Measurements from ENCODE around the gene PLAAT2.
"Not testable (repeated sequence)": the region's sequence is repeated elsewhere in the genome, so short reads cannot be mapped to it uniquely, and the experiment has no call there.

Gene PLAAT2

DNA sequence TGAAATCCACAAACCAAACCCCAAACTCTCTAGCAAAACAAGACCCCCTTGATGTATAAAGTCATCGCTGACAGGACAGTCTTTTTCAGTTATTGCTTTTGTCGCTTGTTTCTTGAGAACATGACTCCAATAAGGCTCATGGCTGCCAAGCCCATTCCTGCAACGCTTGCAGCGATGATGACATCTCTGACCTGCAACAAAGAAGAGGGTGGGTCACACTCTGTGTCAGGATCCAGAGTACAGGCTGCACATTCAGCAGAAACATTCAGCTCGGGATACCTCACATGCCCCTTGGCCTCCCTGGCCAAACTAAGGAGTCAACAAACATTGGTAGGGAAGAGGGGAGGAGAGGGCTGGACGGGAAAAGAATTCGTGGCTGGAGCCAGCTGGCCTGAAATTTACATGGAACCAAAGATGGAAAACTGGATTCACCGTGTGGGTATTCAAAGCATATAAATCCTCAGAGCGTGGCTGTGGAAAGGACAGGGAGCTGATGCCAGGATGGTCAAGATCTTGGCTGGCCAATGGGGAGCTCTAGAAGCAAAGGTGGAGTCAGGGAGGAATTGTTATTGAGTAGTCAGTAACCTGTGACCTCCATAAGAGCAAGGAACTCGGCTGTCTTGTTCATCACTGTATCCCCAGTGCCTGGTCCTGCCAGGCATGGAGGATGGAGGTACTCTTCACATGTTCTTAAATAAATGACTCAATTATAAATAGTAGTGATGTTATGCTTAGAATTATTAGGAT is 11.8 kb upstream of the PLAAT2 start:
- DNase-seq = no peak

DNA sequence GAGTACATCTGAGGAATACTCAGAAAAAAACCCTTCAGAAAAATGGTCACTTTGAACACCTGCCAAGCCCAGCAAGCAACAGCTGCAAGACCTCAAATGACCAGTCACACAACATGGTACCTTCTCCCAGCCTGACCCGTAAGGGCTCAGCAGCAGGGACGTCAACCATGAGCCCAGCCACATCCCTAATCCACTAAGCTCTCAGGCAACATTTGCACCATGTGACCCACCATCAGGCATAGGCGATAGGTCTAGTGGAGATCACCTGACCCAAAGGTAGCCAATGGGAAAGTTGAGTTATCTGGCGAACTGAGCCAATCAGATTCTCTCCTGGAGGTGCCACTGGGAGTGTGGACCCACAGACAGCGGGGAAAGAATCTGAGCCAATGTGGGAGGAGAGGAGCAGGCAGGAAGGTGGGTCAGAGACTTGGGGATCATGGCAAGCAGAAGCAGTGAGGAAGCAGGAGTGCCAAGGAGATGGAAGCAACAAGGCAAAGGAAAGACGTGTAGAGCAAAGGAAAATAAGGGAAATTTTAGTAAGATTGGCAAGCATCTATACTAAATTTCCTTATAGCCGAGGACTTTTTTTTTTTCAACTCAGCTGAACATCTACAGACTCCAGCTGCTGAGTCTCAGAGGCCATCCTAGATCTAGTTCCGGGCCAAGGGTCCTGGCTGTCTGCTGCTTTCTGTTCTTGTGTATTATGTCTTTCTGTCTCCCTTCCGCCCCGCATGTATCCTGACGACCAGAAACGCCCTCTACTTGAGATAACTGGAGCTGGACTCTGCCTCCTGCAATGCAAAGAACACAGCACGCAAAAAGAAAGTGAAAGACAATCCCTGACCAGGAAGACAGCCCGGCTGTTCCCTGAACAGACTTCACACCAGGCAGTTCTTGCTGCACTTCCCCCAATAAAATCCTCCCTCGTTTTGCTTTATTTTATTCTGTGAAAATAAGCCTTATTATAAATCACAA is 11.0 kb upstream of the PLAAT2 start:
- DNase-seq = no peak

DNA sequence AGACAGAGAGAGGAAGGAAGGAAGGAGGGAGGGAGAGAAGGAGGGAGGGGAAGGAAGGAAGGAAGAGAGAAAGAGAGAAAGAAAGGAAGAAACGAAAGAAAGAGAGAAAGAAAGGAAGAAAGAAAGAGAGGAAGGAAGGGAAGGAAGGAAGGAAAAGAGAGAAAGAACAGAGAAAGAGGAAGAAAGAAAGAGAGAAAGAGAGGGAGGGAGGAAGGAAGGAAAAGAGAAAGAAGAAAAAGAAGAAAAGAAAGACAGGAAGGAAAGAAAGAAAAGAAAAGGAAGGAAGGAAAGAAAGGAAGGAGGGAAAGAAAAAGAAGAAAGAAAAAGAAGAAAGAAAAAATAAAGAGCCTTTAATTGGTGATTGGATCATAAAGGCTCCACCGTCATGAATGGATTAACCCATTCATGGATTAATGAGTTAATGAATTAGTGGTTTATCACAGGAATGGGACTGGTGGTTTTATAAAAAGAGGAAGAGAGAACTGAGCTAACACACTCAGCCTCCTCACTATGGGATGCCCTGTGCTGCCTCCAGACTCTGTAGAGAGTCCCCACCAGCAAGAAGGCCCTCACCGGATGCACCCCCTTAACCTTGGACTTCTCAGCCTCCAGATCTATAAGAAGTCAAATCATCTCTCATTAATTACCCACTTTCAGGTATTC is 9.0 kb upstream of the PLAAT2 start:
- no peak for DNase-seq

DNA sequence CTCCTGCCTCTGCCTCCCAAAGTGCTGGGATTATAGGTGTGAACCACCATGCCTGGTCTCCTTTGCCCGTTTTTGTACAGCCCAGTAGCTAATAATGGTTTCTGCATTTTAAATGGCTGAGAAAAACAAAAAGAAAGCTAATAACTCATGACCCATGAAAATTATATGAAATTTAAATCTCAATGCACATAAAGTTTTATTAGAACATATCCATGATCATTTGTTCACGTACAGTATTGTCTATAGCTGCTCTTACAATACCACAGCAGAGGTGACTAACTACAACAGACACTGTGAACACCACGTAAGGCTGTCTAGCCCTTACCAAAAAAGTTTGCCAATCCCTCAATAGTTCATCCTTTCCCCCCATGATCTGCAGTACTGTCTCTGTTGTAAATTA is 6.4 kb upstream of the PLAAT2 start:
- DNase-seq = no peak

DNA sequence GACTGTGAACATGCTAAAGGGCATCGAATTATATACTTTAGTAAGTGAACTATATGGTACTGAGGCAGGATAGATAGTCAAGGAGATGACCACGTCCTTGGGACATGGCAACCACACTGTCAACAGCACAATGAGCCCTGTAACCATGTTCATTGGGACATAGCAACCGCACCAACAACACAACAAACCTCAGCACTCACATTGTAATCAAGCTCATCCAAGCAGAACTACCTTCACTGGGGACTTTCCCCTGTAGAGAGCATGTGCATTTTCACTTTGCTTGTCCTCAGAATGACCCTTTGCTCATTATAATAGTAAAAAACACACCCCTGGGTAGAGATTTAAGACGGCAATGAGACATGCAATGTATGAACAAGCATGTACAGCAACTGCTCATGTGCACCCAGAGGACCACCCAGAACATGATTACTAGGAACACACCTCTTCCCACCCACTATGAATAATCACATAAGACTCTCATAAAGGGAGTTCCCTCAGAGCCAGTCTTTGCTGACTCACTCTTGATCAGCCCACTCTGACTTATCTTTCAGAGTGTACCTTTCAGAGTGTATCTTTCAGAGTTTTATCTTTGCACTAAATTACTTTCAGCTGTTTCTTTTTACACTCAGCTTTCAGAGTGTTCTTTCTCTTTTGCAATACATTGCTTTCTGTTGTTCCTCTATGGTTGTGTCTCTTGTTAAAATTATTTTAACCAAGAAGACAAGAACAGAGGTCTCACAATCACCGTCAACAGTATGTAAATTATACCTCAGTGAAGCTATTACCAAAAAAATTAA is 4.1 kb upstream of the PLAAT2 start:
- DNase-seq = peak; percentile 47

DNA sequence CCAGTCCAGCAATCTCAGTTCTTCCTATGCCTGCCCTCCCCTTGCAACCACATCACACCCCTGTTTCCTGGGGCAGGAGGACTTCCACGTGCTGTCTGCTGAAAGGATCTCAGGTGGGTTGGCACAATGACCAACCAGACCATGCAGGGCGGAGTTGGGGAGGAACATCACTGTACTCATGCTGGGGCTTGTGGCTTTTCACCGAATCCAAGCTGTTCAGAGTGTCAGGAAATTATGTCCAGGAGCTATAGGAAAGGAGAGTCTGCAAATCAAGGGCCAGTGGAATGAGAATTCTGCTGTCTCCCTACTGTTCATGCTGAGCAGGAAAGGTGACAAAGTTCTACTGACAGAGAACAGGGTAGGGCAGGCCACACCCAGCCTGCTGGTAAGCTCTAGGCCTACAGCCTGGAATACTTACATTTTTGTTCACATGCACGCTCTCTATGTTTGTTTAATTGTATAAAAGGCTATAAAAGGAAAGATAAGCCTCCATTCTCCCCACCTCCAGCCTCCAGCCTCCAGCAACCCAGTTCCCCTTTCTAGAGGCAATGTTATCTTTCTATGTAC is 1.7 kb upstream of the PLAAT2 start:
- DNase-seq = no peak

DNA sequence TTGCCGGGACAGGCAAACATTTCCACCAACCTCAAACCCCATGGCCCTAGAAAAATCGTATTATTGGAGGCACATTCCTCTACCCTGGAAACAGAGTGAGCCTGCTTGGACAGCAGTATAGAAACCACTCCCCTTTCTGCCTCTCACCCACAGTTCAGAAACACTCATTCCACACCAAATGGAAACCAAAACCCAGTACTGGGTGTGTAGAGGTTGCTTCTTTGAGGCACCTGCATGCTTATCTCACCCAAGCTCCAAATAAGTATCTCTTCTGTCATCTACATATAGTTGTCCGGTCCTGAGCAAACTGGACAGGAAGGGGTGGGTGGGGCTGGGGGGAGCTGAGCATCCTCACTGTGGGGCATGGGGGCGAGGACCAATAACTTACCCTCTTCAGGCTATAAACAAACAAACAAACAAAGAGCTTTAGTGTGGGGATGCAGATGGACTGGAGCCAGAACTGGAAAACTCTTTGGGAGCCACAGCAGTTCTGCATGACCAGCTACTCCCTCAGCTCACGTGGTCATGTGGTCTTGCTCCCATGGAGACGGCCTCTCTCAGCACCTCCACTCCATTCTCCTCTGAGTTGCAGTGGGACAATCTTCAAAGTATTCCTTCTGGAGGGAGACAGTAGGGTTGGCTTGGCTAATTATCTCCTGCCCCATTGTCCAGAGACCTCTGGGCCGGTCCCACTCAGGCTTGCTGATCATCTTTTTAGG is 1.0 kb upstream of the PLAAT2 start:
- DNase-seq = no peak

DNA sequence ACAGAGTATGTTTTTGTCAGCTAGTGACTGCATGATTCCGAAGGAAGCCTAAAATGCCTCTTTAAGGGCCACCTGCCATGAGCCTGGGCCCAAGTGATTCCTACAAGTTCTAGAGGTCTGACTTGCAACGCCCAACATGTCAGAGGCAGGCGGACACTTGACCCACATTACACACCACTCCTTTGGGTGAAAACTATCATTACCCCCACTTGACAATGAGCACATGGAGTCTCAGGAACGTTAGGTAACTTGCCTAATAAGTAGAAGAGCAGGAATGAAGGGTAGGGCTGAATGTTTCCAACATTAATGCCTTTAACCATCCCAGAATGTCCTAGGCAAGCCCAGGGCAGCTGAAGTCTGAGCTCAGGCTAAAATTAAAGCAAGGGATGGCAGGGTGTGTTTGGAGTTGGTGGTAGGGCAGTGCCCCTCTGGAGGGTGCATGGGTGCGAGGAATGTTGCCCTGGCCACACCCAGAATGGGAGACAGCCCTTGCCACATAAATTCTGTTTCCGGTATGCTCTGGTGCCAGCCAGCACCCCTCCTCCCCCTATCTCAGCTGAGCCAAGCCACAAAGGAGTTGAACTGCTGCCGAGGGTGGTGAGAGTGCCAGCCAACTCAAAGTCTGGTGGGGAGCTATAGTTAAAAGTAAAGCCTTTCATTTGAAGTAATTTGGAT is 2.5 kb downstream of the PLAAT2 start:
- no peak for DNase-seq

DNA sequence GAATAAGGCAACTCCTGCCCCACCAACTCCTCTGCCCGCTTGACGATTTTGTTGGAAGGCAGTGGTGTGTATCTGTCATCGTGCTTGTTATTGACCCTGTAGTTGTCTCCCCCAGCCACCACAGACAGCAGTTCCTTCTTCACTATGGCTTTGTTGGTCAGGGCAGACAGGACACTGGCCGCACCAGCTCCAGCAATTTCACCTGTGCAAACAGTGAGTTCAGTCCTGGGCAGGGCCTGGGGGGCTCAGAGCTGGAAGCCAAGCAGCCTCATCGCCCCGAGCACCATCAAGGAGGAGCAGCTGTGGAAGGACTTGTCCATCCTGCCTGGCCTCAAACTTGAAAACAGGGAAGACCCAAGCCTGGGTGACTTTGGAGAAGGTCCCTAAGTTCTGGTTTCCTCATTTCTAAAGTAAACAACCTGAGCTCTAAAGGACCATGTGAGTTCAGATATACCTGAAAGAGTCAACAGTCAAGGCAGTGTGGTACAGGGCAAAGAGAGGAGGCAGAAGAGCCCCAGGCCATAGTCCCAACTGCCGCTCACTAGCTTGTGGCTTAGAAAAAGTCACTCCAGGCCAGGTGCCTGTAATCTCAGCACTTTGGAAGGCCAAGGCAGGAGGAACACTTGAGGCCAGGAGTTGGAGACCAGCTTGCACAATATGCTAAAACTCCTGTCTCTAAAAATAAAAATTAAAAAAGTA is 4.6 kb downstream of the PLAAT2 start:
- DNase-seq = no peak

DNA sequence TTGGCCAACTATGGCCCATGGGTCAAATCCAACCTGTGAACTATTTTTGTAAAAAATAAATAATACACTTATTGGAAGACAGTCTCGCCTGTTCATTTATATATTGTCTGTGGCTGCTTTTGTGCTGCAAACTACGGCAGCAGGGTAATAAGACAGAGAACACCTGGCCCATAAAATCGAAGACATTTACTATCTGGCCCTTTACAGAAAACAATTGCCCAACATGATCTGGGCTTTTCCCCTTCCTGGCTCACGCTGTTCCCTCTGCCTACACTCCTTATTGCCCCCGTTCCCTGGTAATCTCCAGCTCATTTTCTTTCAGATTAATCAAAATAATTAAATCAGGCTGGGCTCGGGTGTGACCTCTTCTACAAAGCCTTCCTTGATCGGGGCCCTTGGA is 5.6 kb downstream of the PLAAT2 start:
- no peak for DNase-seq

DNA sequence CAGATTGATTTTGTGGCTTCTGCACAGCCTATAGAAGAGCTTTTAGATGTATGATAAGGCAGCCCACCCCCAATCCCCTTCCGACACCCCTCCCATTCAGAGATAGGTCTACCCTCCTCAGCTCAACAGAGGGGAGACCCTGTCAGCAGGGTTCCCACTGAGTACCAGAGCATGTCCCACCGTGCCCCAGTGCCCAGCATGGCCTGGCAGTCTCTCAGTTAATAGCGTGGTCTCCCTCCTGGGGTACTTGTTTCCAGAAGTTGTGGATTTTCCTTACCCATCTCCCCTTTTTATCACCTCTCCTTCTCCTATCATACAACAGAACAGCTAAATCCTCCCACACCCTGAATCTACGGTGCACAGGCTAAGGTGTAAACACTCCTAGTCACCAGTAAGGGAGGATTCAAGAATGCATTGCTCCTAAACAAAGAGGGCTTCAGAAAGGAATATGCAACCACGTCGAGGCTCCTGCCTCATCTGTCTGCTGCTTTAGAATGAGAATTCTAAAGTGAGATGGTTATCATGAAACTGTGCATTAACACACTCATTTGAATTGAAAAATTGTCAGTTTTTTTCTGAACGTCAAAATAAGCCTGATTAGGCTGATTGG is 6.7 kb downstream of the PLAAT2 start:
- DNase-seq = no peak

DNA sequence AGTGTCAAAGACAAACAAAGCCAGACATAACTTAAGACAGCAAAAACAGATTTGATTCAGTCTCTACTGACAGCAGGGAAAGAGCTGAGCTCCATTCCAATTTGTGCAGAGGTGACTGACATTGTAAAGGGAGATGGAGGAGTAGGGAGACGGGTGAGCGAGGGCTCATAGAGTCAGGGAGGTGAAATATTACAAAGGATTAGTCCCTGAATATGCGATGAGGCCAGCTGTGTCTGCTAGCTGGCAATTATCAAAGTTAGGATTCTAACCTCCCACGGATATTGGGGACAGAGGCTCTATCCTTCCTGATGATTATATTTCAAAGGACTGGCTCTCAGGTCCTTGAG is 8.3 kb downstream of the PLAAT2 start:
- DNase-seq = no peak

DNA sequence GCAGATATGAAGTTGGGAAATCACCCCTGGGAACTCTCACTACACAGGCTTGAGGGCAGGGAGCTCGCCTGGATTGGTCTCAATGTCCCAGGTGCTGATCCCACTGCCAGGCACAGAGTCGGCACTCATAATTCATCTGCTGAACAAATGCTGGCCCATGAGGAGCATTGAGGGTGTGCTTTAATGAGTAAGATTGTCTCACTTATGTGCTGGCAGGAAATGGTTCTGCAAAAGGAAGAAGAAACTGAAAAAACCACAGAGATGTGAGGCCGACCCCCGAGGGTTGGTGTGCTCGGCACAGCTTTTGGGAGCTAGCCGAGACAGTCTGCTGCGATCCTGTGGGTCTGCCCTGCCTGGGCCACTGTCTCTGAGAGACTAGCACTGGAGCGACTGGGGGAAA is 9.4 kb downstream of the PLAAT2 start:
- DNase-seq = no peak

DNA sequence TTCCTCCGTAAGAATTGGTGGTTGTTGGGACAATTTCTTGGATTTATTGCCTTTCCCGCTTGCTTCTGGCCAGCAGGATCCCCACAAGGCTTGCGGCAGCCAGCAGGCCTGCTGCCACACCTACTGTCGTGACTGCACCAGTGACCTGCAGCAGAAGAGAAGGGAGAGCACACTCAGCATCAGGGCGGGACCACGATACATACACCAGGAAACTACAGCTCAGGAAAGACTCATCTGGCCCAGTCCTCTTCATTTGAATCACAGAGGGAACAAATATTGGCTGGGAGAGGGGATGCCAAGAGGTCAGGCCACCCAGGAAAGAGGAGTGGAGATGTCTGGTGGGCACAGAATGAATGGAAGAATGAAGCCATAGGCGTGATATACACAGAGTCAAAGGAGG is 10.3 kb downstream of the PLAAT2 start:
- DNase-seq = no peak

DNA sequence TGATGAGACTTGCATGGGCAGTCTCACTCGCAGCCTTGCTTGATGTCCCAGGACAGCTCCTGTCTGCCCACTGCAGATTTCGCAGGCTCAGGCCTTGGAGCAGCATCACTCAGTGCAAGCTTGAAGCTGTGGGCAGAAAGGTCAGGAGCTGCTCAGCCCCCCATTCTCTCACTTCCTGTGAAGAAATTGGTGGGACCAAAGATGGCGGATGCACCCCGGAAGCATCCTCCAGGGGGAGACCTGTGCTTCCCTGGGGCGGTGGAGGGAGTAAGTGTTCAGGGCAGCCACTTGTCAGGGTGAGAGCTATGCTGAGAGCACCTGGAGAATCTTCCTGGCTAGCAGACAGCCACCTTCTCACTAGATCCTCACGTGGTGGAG is 11.3 kb downstream of the PLAAT2 start:
- DNase-seq = no peak

DNA sequence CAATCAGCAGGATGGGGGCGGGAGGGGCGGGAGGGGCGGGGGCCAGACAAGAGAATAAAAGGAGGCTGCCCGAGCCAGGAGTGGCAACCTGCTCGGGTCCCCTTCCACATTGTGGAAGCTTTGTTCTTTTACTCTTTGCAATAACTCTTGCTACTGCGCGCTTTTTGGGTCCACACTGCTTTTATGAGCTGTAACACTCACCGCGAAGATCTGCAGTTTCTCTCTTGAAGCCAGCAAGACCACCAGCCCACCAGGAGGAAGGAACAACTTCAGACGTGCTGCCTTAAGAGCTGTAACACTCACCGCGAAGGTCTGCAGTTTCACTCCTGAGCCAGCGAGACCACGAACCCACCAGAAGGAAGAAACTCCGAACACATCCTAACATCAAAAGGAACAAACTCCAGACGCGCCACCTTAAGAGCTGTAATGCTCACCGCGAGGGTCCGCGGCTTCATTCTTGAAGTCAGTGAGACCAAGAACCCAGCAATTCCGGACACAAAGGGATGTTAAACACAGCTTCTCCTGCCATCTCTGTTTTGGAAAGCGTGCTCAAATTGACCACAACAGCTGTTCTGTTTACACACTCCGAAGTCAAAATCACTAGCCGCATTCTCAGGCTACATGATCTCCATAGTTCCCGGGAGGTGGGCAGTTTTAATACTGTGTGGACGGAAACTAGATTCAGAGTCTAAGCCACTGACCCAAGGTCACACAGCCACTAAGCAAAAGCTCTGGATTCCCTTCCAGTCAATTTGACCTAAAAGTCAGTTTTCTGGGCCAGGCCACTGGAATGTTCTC is 11.9 kb downstream of the PLAAT2 start:
- no peak for DNase-seq

DNA sequence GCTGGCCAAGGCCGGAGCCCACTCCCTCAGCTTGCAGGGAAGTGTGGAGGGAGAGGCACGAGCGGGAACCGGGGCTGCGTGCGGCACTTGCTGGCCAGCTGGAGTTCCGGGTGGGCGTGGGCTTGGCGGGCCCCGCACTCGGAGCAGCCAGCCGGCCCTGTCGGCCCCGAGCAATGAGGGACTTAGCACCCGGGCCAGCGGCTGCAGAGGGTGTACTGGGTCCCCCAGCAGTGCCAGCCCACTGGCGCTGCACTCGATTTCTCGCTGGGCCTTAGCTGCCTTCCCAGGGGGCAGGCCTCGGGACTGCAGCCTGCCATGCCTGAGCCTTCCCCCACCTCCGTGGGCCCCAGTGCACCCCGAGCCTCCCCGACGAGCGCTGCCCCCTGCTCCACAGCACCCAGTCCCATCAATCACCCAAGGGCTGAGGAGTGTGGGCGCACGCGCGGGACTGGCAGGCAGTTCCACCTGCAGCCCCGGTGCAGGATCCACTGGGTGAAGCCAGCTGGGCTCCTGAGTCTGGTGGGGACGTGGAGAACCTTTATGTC is 13.0 kb downstream of the PLAAT2 start:
- DNase-seq = not testable (repeated sequence)

DNA sequence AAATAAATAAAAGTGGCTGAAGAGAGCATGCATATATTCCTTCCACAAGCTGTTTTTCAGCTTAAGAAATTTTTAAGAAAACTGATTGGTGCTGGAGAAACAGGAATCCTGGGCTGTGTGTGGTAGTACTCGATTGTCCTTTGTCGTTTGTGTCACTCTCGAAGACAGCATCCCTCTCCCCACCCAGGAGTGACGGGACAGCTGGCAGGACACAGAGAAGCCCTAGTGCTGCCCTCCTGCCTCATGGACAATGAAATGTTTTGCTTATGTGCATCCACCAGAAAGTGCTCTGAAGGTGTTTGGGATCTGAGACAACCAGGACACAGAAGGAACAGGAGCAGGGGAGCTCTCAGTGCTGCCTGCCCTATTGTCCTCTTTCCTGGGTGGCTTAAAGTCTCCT is 13.8 kb downstream of the PLAAT2 start:
- no peak for DNase-seq

DNA sequence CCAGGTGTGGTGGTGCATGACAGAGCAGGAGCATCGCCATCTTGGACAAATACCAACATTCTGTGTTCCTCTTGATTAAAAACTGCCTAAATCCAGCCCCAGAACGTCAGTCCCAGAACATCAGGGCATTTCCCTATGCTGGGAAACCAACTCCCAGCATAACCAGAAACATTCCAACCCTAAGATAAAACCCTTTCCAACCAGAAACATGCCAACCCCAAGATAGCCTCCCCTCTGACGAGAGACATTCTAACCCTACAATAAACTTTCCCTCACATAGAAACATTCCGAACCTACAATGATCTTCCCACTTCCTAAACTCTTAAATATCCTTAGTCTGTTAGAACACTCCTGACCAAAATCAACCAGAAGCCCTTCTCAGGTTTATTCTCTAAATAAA is 15.0 kb downstream of the PLAAT2 start:
- DNase-seq = no peak

Data from activated CD4-positive, CD25-positive, alpha-beta regulatory T cell treated with anti-CD3 and anti-CD28 coated beads, Interleukin-2, amount 50 U/mL, for 72 hours (primary cell).